KOPT-K1 (cell line): Measurements from ENCODE around the gene TPI1.
"Not testable (repeated sequence)": the region's sequence is repeated elsewhere in the genome, so short reads cannot be mapped to it uniquely, and the experiment has no call there.

Source experiments
- H3K27ac ChIP-seq: fragments of 200-600 bp; sonication (generic); 2 replicates; pipeline ENCODE4 v1.5.1; 2016; ENCODE audit warnings: antibody characterized with exemption, mild to moderate bottlenecking, low read depth, low read length; ENCODE audit not compliant: poor library complexity, severe bottlenecking
- H3K36me3 ChIP-seq: fragments of 200-600 bp; sonication (generic); 2 replicates; pipeline ENCODE4 v1.5.1; 2017; ENCODE audit warnings: antibody characterized with exemption, mild to moderate bottlenecking, low read length, moderate library complexity; ENCODE audit not compliant: insufficient read depth
- H3K9me3 ChIP-seq: fragments of 200-600 bp; sonication (generic); 2 replicates; pipeline ENCODE4 v1.5.1; 2017; ENCODE audit warnings: antibody characterized with exemption, low read length, mild to moderate bottlenecking; ENCODE audit not compliant: insufficient read depth, poor library complexity, severe bottlenecking

Gene TPI1

GRCh38 chr12:6904280-6905276, 37.2 kb downstream of the TPI1 start, which contains the start of gene LRRC23:
TSS of gene LRRC23 (plus strand) at chr12:6904822. CDS start at chr12:6905634, 812 bp downstream.
- Histone ChIP-seq H3K27ac (peak within 1 kb of the TSS; percentile 50), H3K36me3 (no peaks in the 10 kb centered on the region), H3K9me3 (no peaks in the 10 kb centered on the region)

GRCh38 chr12:6905414-6906040, 38.2 kb downstream of the TPI1 start:
- H3K27ac ChIP-seq = peak overlapping the region; percentile 50
- no peaks in the 10 kb centered on the region for H3K9me3 ChIP-seq
- H3K36me3 ChIP-seq = no peaks in the 10 kb centered on the region

- not testable (repeated sequence) for H3K27ac ChIP-seq, H3K36me3 ChIP-seq, H3K9me3 ChIP-seq
Observed at GRCh38 chr12:6908141-6908540, 40.8 kb downstream of the TPI1 start.

- no peaks in the 10 kb centered on the region for H3K36me3 ChIP-seq
- H3K27ac ChIP-seq = no peak overlapping the region
- H3K9me3 ChIP-seq = no peaks in the 10 kb centered on the region
Observed at GRCh38 chr12:6909421-6910145, 42.3 kb downstream of the TPI1 start.

- Histone ChIP-seq H3K27ac (no peak overlapping the region), H3K36me3 (peaks cover 16% of the 10 kb centered on the region), H3K9me3 (no peaks in the 10 kb centered on the region)
Observed at GRCh38 chr12:6912164-6912935, 45.0 kb downstream of the TPI1 start.

- no peaks in the 10 kb centered on the region for H3K9me3 ChIP-seq
- H3K36me3 ChIP-seq = peaks cover 34% of the 10 kb centered on the region
- H3K27ac ChIP-seq = peak within 1 kb of the TSS; percentile 51
Observed at GRCh38 chr12:6914246-6914946, 47.1 kb downstream of the TPI1 start, which contains the start of gene ENO2. TSS of gene ENO2 (plus strand) at chr12:6914580. CDS start at chr12:6915833, 1,253 bp downstream.

GRCh38 chr12:6914947-6915788, 47.8 kb downstream of the TPI1 start:
- H3K27ac ChIP-seq = peak overlapping the region; percentile 51
- no peaks in the 10 kb centered on the region for H3K9me3 ChIP-seq
- peaks cover 41% of the 10 kb centered on the region for H3K36me3 ChIP-seq

- no peaks in the 10 kb centered on the region for H3K9me3 ChIP-seq
- peaks cover 45% of the 10 kb centered on the region for H3K36me3 ChIP-seq
- H3K27ac ChIP-seq = no peak overlapping the region
Observed at GRCh38 chr12:6915789-6916285, 48.5 kb downstream of the TPI1 start.

GRCh38 chr12:6916426-6917200, 49.3 kb downstream of the TPI1 start:
- Histone ChIP-seq H3K36me3 (peaks cover 53% of the 10 kb centered on the region), H3K9me3 (no peaks in the 10 kb centered on the region), H3K27ac (no peak overlapping the region)

- peaks cover 63% of the 10 kb centered on the region for H3K36me3 ChIP-seq
Observed at GRCh38 chr12:6917491-6918231, 50.3 kb downstream of the TPI1 start.

GRCh38 chr12:6919588-6919987, 52.3 kb downstream of the TPI1 start:
- Histone ChIP-seq H3K36me3 (peaks cover 76% of the 10 kb centered on the region), H3K27ac (no peak overlapping the region), H3K9me3 (no peaks in the 10 kb centered on the region)

More at GRCh38 chr12:6917491-6918231, 50.3 kb downstream of the TPI1 start:
- H3K9me3 ChIP-seq = no peaks in the 10 kb centered on the region
- H3K27ac ChIP-seq = no peak overlapping the region
